Ammon's horn (tissue), 1 donor: ENCODE data around the gene MACROH2A2.
"Not testable (repeated sequence)": the region's sequence is repeated elsewhere in the genome, so short reads cannot be mapped to it uniquely, and the experiment has no call there.

Experiments
- DNase-seq: peaks from one replicate; pipeline ENCODE4 v3.0.0-alpha.2; 2016; ENCODE audit warnings: low spot score

MACROH2A2 gene

DNA sequence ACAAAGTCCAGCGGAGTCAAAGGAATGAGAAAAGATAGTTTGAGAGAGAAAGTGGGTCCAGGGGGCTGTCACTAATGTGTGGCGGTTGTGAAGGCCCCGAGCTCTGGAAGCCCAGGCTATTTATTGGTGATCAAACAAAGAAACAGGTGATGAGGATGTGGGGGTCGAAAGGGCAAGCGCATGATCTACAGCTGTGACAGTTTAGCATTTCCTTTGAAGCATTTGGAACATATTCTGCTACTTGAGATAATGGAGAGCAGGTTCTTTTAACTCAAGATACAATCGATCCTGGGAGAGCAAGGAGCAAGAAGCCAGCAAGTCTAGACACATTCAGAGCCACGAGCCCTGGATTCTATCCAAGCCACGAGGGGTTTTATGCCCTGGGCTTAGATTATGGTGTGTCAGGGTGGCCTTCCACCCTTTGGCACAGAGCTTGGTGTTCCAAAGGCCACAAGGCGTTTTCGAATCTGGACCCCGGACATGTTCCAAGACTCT is 48.5 kb downstream of the MACROH2A2 start:
- DNase-seq, result not testable (repeated sequence)

DNA sequence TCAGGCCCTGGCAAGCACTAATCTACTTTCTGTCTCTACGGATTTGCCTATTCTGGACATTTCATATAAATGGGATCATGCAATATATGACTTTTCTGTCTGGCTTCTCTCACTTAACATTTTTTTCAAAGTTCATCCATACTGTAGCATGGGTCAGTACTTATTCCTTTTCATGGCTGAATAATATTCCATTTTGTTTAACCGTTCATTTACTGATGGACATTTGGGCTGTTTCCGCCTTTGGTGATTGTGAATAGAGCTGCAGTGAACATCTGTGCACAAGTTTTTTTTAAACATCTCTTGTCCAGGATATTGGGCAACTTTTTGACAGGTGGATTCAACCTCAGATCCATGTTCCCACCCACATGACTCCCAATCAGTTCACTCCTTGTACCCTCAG is 49.0 kb downstream of the MACROH2A2 start:
- DNase-seq, result no peak

DNA sequence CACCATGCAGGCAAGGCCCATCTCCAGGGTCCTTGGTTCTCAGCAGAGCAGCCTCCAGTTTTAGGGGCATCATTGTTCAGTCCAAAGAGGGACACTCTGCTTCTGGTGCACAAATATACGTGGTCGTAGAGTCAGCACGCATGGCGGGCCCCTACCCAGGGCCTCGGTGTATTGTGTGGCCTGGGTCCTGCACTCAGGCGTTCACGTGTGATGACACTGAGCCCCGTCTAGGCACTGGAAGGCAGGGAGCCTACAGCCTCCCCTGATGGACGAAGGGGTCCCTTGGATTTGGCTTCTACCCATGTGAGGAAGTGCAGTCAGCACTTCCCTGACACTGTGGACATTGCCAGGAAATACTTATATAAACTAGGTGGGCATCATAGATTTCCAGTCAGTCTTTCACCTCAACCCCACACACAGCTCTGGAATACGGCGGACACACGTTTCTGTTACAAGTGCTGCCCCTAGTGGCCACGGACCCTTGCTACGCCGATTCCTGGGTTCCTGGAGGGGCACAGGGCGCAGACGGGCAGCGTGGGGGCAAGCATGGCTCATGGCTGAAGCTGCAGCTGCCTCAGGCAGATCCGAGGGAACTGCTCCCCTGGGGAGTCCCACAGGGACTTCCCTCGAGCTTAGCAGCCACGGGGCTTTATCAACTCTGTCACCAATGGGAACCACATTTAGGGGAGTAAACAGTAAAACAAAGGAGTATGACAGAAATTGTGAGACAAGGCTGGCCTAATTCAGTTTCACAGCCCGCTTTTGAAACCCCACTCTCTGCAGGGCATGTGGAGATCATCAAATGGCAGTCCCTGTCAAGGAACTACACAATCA is 54.5 kb downstream of the MACROH2A2 start:
- DNase-seq, result no peak

DNA sequence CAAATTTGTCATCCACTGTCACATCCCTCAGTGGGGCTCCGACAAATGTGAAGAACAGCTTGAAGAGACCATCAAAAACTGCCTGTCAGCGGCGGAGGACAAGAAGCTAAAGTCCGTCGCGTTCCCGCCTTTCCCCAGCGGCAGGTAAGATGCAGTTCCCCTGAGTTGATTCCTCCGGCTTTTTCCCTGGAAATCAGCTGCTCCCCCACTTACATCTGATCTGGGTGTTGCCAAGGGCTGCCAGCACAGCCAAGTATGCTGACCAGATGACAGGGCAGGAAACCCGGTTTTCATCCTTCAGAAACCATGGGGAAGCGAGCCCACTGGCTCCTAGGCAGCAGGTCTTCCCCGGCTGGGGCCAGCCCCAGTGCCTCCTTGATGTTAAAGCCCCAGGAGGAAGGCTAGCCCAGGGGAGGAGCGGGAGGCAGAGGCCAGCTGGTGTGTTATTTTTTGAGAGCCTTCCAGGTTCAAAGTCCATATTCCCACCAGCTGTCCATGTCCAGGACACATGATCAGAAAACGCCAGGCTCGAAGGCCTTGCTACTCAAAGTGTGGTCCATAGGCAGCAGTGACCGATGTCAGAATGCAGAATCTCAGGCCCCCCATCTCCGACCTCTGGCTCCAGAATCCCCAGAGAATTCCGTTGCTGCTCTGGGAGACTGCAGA is 56.6 kb downstream of the MACROH2A2 start:
- DNase-seq, result no peak

DNA sequence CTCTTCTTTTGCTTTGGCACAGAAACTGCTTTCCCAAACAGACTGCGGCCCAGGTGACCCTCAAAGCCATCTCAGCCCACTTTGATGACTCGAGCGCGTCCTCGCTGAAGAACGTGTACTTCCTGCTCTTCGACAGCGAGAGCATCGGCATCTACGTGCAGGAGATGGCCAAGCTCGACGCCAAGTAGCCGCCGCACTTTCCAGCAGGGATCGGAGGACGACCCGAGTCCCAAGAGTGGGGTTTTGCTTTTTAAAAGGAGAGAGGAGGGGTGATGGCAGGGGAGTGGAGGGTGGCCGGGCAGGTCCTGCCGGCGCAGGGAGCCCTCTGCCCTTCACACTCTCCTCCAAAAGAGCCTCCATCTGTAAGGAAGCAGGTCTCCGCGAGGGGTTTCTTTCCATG is 58.9 kb downstream of the MACROH2A2 start:
- no peak for DNase-seq

DNA sequence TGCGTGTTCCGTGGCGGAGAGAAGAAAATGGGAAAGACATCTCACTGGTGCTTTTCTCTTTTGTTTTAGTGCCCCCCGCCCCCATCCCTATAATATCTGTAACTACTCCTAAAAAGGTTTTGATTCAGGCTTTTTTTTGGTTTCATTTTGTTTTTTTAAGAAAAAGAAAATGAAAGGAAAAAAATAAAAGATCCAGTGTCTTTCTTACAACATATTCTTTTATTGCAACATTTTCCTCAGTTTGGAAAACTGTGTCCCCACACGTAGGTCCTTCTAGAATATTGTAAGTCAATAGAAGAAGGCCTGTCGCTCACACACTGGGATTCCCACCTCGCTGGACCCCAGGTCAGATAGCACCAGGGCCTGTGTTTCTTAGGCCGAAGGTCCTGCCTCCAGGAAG is 59.4 kb downstream of the MACROH2A2 start:
- DNase-seq, result no peak

DNA sequence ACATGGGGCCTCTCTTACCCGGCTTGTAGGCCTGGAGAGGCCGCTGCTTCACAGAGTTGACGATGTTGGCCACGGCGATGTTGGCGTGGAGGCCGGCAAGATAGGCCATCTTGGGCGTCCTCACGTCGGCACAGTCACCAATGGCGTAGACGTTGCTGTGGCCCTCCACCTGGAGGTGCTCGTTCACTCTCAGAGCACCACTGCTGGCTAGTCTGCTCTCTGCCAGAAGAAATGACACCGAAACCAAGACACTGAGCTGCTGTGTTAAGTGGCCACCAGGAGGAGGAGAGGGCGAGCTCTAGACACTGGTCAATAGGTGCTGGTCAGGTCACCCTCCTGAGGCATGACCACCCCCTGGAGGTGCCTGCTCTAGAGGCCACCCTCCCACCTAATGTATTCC is 62.3 kb downstream of the MACROH2A2 start:
- no peak for DNase-seq

DNA sequence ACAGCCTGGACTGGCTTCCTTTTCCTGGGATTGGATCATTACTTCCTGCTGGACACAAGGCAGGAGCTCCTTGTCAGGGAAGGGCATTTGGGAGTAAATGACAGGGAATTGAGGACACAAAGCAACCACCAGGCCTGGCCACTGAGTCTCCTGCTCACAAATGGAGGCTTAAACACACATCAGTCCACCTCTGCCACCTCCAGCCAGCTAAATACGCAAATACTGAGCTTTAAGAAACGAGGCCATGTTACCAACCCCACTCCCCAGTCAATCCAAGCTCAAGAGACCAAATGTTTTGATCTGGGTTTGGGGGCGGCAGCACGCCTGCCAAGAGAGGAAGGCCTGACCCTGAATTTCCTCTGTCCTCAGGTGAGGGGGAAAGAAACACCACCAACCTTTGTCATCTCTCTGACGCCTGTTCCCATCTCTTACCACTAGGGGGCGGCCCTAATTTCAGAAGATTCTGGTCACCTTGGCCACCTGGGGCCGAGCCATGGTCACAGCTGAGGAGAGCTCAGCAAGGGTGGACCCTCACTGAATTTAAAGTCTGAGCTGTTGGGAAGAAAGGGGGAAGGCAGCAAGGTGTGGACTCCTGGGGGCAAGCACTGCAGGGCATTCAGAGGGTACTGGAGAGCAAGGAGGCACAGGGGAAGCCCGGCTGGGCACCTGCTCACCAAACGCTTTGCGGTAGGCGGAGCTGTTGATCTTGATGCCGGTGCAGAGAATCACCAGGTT is 63.5 kb downstream of the MACROH2A2 start:
- DNase-seq, result peak; percentile 15

DNA sequence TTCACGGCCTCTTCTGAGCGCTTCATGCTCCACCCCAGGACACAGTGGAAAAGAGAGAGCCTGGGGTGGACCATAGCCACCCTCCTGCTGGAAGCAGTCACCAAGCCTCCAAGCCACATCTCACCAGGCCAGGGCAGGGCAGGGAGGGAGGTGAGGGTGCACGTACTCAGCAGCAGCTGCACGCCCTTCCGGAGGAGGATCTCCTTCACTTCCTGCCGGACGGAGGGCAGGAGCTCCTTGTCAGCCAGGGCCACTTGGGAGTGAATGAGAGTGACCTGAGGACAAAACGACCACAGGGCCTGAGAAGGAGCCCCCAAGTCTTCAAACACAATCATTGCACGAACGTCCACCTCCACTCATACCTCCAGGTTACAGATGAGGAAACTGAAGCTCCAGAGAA is 65.0 kb downstream of the MACROH2A2 start:
- DNase-seq, result no peak

DNA sequence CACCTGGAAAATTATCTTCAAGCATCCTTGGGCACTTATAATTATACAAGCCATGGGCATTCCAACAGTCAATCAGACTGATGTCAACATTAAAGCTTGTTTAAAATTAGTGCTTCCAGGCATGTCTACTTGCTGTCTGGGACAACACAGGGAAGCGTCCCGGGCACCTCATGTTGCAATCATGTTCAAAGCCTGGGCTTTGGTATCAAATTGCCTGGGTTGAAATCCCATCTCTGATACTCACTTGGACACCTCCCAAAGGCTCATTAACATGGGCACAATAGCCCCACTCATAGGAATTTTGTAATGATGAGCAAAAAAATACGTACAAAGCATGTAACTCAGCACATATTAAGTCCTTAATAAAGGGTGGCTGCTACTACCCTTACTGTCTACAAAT is 65.5 kb downstream of the MACROH2A2 start:
- DNase-seq, result no peak

DNA sequence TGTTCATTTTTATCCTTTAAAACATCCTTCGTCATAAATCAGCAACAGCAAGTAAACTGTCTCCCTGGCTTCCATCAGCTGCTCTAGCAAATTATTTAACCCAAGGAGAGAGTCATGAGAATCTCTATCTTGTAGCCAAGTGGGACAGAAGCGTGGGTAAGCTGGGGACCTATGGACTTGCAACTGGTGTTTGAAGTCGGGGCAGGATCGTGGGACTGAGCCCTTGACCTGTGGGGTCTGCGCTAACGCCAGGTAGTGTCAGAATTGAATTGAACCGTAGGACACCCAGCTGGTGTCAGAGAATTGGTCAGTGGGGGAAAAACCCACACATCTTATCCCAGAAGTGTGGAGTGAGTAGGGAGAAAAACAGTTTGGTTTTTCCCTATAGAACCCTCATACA is 66.6 kb downstream of the MACROH2A2 start:
- no peak for DNase-seq

DNA sequence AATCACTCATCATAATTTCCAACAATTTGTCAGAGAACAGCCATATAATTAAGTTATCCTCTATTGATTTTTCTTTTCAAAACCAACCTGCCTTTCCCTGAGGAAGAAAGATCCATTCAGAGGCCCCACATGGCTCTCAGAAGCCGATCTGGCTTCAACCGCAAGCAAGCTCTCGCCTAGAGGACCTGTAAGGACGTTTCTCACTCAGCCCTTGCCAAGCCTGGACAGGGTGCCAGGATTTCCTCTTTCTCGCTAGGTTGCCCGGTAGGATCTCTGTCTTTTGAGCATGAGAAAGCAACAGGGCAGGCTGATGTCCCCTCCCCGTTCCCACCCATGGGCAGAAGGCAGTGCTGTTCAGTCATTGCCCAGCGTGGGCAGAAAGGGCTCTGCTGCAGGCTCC is 67.0 kb downstream of the MACROH2A2 start:
- no peak for DNase-seq

DNA sequence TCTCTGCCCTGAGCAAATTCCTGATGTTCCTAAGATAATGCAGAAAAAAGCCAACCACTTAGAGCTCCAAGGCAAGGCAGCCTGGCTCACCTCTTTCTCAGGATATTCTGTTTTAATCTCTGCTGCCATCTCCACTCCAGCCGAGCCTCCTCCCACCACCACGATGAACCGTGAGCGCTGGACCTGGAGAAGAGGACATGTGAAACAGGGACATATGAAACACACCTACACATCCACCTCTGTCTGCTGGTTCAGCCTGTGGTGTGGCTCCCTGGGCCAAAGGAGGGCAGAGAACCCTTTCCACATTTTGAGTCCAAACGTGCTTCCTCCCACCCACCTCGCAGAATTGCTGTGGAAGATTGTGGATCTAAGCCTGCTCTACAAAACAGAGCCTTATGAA is 67.8 kb downstream of the MACROH2A2 start:
- DNase-seq, result no peak

DNA sequence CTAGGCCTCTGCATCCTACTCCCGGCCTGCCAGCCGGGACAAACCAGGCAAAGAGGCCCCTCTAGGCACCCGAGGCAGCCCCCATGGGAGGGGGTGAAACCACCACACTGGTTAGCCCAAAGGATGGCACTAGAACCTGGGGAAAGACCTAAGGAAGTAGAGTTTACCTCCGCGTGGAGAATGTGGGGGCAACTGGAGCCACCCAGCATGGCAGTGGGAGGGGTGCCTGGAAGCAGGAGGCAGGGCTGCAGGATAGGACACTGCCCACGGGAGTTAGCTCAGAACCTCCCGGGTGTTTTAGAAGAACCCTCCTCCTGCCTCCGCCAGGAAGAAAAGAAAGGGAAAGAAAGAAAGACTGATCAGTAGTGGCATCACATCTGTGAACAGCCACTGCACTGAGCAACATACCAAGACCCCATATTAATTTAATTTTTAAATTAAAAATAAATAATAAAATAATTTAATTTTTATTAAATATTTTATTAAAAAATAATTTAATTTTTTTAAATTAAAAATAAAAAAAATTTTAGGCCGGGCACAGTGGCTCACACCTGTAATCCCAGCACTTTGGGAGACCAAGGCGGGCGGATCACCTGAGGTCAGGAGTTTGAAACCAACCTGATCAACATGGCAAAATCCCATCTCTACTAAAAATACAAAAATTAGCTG is 68.8 kb downstream of the MACROH2A2 start:
- DNase-seq, result no peak

DNA sequence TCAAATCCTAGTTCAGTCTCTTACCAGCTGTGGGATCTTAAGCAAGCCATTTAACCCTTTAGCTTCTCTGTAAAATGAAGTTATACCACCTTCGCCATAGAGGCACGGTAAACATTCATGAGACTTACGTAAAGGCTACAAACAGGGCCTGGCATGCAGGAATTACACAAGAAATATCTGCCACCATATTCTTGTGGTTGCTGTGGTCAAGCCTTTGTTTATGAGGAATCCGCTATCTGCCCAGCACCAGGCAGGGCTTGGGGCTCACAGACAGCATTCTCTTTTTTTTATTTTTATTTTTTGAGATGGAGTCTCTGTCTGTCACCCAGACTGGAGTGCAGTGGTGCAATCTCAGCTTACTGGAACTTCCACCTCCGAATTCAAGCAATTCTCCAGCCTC is 70.1 kb downstream of the MACROH2A2 start:
- DNase-seq, result no peak

DNA sequence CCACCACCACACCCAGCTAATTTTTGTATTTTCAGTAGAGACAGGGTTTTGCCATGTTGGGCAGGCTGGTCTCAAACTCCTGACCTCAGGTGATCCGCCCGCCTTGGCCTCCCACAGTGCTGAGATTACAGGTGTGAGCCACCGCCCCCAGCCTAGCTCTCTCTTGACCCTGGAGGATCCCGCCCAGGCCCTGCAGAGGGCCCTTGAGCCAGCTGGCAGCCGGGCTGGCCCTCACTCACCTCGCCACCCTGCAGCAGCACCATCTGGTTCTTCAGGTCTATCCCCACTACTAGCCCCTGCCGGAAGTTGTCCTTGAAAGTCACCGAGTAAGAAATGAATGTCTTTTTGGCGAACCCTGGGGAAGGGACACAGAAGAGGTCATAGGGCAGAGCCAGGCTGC is 70.5 kb downstream of the MACROH2A2 start:
- not testable (repeated sequence) for DNase-seq

DNA sequence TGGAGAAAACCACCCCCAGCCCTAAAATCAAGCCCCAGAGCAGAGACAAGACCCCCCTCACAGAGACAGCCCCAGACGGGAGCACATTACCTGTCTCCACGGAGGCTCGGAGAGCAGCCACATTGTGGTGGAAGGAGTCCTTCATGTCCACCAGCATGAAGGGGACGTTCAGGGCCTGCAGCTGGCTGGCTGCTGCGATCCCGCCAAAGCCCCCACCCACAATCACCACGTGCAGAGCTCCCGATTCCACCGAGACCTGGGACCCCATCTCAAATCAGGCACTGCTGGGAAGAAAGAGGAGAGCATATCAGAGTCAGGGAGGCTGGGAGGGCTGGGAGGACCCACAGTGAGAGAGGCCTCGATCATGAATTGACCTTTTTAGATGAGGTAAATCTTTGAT is 71.2 kb downstream of the MACROH2A2 start:
- no peak for DNase-seq

DNA sequence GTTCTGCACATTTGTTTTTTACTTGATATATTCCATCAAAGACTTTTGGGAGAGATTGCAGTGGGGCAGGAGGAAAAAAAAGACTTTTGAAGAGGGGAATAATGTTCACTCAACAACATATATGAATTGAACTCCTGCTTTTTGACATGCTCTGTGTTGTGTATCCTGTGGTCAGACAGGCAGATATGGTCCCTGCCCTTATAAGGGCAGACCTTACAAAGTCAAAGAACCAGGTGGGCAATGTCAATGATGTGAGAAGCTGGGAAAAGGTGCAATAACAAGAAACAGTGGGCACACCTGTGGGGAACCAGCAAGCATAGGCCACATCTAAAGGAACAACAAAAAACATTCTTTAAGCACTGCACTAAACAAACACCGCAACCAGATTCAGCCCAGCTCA is 71.8 kb downstream of the MACROH2A2 start:
- DNase-seq, result no peak

DNA sequence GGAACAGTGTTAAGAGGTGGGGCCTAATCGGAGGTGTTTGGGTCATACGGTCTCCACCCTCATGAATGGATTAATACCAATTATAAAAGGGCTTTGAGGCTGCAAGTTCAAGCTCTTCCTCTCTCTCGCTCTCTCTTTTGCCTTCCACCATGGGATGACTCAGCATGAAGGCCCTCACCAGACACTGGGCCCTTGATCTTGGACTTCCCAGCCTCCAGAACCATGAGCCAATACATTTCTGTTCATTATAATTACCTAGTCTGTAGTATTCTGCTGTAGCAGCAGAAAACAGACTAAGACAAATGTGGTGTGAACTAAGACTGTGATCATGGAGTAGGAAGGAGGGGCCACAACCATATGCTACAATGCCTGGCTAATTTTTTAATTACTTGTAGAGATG is 72.3 kb downstream of the MACROH2A2 start:
- DNase-seq, result no peak

DNA sequence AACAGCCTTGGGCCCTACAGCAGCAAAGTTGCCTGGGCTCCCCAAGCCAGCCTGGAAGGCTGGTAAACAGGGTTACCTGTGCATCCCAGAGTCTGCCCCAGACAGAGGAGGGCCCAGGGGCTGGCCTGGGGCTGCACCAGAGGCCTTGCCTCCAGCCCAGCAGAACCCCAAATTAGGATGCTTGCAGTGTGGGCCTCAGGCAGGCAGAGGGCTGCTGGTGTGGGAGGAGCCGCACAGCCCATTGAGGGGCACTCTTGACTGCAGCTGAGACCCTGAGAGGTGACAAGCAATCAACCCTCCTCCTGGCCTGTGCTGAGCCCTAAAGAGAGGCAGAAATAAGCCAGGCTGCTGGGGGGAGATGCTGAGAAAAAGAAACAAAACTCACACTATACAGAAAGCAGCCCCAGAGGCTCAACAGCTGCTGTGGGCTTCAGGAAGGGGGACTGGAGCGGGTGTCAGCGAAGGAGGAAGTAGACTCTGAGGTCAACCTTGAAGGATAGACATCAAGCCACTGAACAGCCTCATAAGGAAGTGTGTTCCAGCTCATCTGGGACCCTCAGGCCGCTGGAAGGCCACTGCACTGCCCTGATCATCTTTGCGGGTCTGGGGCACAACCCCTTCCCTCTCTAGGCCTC is 73.4 kb downstream of the MACROH2A2 start:
- no peak for DNase-seq

DNA sequence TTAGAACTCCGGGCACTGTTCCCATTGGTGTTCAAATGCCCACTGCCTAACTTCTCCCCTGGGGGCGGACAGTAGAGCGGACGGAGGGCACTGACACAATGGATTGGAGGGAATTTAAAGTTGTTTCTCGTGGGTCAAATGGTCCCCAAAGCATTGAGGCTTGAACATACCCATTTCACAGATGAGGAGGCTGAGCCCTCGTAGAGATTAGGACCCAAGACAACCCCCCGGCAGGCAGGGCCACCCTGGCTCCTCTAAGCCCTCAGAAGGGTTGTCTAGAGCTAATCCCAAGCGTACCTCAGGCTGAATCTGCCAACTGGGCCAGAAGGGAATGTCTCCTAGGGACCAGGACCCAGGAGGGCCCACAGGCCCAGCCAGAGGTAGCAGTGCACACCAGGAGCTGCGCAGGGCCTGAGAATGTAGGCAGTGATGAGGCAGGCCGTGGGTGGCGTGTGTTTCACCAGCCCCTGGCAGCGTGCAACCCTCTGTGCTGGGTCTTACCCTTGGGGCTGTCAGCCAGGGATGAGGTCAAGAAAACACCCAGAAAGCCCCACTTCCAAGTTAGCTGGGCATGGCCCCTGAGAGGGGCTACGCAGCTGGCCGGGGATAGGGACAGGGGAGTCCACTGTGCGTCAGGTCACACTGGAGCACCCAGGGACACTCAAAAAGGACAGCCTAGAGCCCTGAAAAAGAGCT is 74.2 kb downstream of the MACROH2A2 start:
- DNase-seq, result no peak
